Type B pancreatic cell (in vitro differentiated cells): Measurements from ENCODE around the gene TAMM41. TPM values are rescaled to one million over a fixed set of nuclear protein-coding genes. Genes with fewer than 3 reads are reported as not detected.

Source experiments
- DNase-seq: peaks from one replicate; pipeline ENCODE4 v3.0.0; 2021; ENCODE audit warnings: mixed read lengths; ENCODE audit not compliant: unreplicated experiment; ENCODE audit errors: extremely low spot score
- H3K27ac Mint-ChIP-seq: 2 replicates; pipeline ENCODE4 v1.8.0; 2021; ENCODE audit warnings: mild to moderate bottlenecking, mixed read lengths
- H3K27me3 Mint-ChIP-seq: 2 replicates; pipeline ENCODE4 v1.8.0; 2021; ENCODE audit warnings: mixed read lengths
- H3K36me3 Mint-ChIP-seq: 2 replicates; pipeline ENCODE4 v1.8.0; 2021; ENCODE audit warnings: mixed read lengths
- H3K4me1 Mint-ChIP-seq: one replicate; pipeline ENCODE4 v1.8.0; 2021; ENCODE audit warnings: mixed read lengths; ENCODE audit not compliant: unreplicated experiment
- H3K4me3 Mint-ChIP-seq: 2 replicates; pipeline ENCODE4 v1.8.0; 2021; ENCODE audit warnings: mild to moderate bottlenecking, mixed read lengths
- H3K9me3 Mint-ChIP-seq: 2 replicates; pipeline ENCODE4 v1.8.0; 2021; ENCODE audit warnings: mixed read lengths
- CTCF ChIP-seq: fragments of 200-600 bp; sonication (generic); conservative IDR thresholded peaks from 2 replicates; pipeline ENCODE4 v1.5.0; 2021; ENCODE audit warnings: antibody characterized with exemption, mild to moderate bottlenecking
- total RNA-seq: library from RNA; stranded (reverse); gene quantifications from 2 replicates; pipeline ENCODE4 v1.2.1, GENCODE V29; 2021; ENCODE audit warnings: low replicate concordance

TAMM41 gene
- total RNA-seq, 1 donor from 2014 or later: 25.4 TPM

GRCh38 chr3:11799791-11800190, 46.9 kb downstream of the TAMM41 start:
- H3K36me3 Mint-ChIP-seq: peaks cover 77% of the 10 kb centered on the region
- H3K27ac Mint-ChIP-seq: peak overlapping the region; percentile 30

GRCh38 chr3:11794927-11795326, 51.8 kb downstream of the TAMM41 start:
- DNase-seq: no peak
- Mint-ChIP-seq H3K27me3 (no peaks in the 10 kb centered on the region), H3K27ac (no peak overlapping the region), H3K9me3 (no peaks in the 10 kb centered on the region), H3K4me1 (peaks cover 13% of the 10 kb centered on the region), H3K4me3 (no peak overlapping the region), H3K36me3 (peaks cover 61% of the 10 kb centered on the region)
- no peak for TF ChIP-seq CTCF

More at GRCh38 chr3:11799791-11800190, 46.9 kb downstream of the TAMM41 start:
- Mint-ChIP-seq H3K27me3 (no peaks in the 10 kb centered on the region), H3K4me3 (no peak overlapping the region), H3K4me1 (peaks cover 6% of the 10 kb centered on the region), H3K9me3 (no peaks in the 10 kb centered on the region)
- TF ChIP-seq CTCF: no peak
- DNase-seq: no peak

GRCh38 chr3:11791339-11792200, 55.1 kb downstream of the TAMM41 start:
- Mint-ChIP-seq H3K9me3 (no peaks in the 10 kb centered on the region), H3K4me3 (peak overlapping the region; percentile 21), H3K27ac (peak overlapping the region; percentile 75)

GRCh38 chr3:11789412-11789811, 57.3 kb downstream of the TAMM41 start:
- Mint-ChIP-seq H3K4me3 (no peak overlapping the region), H3K9me3 (no peaks in the 10 kb centered on the region), H3K4me1 (peaks cover 7% of the 10 kb centered on the region), H3K36me3 (peaks cover 44% of the 10 kb centered on the region), H3K27ac (peak overlapping the region; percentile 16), H3K27me3 (no peaks in the 10 kb centered on the region)
- TF ChIP-seq CTCF: no peak
- no peak for DNase-seq

More at GRCh38 chr3:11791339-11792200, 55.1 kb downstream of the TAMM41 start:
- DNase-seq: no peak
- peaks cover 53% of the 10 kb centered on the region for H3K36me3 Mint-ChIP-seq
- H3K27me3 Mint-ChIP-seq: no peaks in the 10 kb centered on the region
- TF ChIP-seq CTCF: no peak
- peaks cover 7% of the 10 kb centered on the region for H3K4me1 Mint-ChIP-seq

- TF ChIP-seq CTCF: no peak
- no peaks in the 10 kb centered on the region for H3K27me3 Mint-ChIP-seq
Observed at GRCh38 chr3:11784971-11785377, 61.7 kb downstream of the TAMM41 start.

More at GRCh38 chr3:11784971-11785377, 61.7 kb downstream of the TAMM41 start:
- no peak for DNase-seq
- H3K4me3 Mint-ChIP-seq: no peak overlapping the region
- H3K4me1 Mint-ChIP-seq: no peaks in the 10 kb centered on the region
- H3K36me3 Mint-ChIP-seq: peaks cover 25% of the 10 kb centered on the region
- no peak overlapping the region for H3K27ac Mint-ChIP-seq
- no peaks in the 10 kb centered on the region for H3K9me3 Mint-ChIP-seq
